ENCODE results near the gene PLIN1.

Gene PLIN1

GRCh38 chr15:89672221-89673164 lies 6.7 kb downstream of the PLIN1 start:
- no peak for DNase-seq (ENCODE audit: low spot score)

DNA sequence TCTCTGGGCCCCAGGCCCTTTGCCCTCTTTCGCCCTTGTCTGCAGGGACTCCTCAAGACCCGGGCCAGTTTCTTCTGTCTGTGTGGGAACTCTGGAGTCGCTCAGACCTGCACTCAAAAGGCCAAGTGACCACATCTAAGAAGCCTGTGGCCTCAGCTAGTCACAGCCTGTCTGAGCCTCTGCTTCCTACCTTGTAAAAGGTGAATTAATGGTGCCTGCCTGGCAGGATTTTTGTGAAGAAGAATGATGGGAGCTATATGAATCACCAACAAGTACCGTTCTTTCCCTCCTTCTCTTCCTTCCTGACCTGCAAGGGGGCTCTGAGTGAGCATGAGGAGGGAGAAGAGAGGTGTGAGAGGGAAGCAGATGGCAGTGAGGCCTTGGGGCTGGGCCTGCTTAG lies 7.5 kb downstream of the PLIN1 start:
- no peak for DNase-seq (ENCODE audit: low spot score)

DNA sequence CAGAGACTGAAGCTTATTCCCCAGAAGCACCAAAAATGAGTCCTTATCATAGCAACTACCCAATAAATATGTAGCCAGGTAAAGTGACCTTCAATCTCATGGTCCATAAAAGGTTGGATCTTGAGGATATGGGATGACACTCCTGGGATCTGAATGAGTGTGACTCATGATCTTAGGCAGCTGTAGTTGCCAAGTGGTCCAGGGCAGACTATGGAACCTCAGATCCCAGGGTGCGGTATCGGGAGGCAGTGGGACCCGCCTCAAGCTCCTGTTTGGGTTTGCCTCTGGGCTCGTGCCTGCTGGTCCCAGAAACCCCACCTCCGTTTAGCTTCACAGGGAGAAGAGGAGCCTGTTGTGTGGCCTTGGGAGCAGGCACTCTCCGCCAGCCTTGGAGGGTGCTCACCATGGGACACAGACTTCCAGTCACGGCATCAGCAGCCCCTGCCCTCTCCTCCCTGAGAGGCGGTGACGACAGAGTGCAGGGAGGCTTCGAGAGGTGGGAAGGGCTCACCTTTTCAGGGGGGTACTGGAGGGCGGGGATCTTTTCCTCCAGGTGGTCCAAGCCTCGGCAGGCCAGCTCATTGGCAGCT lies 8.1 kb downstream of the PLIN1 start:
- no peak for DNase-seq (ENCODE audit: low spot score)

DNA sequence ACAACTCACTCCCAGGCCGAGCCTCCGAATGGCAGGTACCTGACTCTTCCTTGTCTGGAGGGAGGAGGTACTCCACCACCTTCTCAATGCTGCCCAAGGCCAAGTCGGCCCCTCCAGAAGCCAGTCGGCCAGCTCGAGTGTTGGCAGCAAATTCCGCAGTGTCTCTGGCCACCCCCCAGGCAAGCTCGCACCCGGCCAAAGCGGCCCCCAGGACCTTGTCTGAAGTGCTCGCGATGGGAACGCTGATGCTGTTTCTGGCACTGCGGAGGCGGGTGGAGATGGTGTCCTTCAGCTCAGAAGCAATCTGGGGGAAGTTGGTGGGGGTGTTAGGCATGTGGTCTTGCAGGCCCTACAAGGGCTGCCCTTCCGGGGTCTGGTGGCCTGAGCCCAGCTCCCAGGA lies 9.2 kb downstream of the PLIN1 start:
- DNase-seq (ENCODE audit: low spot score) = no peak

GRCh38 chr15:89669309-89669865 lies 9.8 kb downstream of the PLIN1 start:
- no peak for DNase-seq (ENCODE audit: low spot score)

GRCh38 chr15:89668171-89668570 lies 11.0 kb downstream of the PLIN1 start:
- no peak for DNase-seq (ENCODE audit: low spot score)

GRCh38 chr15:89667706-89667960 lies 11.5 kb downstream of the PLIN1 start:
- no peak for DNase-seq (ENCODE audit: low spot score)

DNA sequence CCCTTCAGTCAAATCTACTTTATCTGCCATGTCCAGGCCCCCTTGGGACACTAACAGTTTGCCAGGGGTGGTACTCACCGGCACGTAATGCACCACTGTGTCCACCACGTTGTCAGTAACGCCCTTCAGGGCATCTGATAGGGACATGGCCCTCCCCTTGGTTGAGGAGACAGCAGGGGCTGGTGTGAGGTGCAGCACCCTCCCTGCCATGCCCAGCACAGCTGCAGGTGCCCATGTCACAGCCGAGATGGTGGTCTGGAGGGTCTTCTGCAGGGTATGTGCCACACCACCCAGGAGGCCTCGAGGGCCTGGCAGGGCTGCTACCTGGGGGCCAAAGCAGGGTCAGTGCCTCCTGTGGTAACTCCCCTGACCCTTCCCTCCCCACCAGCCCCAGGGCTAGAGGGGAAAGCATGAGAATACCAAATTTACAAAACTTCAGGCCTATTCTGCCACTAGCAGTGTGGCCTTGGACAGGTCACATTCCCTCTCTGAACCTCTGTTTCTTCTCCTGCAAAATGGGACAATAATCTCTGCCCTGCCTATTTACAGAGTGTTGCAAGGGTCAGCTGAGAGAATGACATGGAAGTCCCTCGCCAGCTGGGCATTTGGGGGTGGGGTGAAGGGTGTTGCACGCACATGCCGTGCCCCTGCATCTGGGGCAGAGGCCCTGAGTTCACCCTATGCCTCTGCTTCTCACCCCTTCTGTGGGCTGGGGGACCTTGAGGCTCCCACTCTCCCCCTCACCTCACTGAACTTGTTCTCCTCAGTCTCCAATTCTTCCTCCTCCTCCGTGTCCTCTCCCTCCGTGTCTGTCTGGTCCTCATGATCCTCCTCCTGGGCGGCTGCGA lies 12.1 kb downstream of the PLIN1 start:
- DNase-seq (ENCODE audit: low spot score) = no peak

- no peak for DNase-seq (ENCODE audit: low spot score)
These were observed 12.8 kb downstream of the PLIN1 start for GRCh38 chr15:89666184-89666857.

- DNase-seq (ENCODE audit: low spot score) = no peak
These were observed 13.6 kb downstream of the PLIN1 start for GRCh38 chr15:89665449-89666181.

DNA sequence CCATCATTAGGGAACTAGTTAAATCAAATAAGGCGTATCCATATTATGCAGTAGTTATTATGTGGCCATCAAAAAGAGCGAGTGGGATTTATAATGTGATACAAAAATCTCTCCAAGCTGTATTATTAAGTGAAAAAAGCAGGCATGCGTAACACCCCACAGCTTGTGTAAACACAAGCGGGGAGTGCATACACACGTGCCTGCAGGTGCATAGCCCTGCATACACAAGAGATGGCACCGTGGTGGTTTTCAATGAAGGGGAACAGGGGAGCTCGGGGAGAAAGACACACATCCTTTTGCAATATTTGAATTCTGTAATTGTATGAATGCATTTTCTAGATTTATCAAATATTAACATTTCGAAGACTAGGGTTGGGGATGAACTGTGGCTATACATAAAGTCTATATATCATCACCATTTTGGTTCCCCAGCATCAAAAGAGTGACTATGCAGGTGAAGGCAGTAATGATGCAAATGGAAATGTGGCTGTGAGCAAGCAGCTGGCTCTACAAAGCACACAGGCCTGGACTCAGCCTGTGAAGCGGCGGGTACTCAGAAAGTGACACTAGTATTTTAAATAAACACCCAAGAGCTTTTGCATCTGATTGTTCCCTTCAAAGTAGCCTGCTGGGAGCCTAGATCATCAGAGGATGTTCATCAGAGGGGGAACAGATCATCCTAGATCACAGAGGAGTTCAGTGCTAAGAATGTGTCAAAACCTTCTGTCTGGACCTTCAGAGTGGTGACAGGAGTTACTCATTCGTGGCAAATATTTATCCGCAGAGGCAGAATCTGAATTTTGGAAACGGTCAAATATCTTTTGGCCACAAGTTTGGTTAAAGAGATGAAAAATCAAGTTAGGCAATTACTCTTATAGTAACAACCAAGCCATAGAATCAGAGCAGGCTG lies 14.5 kb downstream of the PLIN1 start:
- DNase-seq (ENCODE audit: low spot score) = no peak

DNA sequence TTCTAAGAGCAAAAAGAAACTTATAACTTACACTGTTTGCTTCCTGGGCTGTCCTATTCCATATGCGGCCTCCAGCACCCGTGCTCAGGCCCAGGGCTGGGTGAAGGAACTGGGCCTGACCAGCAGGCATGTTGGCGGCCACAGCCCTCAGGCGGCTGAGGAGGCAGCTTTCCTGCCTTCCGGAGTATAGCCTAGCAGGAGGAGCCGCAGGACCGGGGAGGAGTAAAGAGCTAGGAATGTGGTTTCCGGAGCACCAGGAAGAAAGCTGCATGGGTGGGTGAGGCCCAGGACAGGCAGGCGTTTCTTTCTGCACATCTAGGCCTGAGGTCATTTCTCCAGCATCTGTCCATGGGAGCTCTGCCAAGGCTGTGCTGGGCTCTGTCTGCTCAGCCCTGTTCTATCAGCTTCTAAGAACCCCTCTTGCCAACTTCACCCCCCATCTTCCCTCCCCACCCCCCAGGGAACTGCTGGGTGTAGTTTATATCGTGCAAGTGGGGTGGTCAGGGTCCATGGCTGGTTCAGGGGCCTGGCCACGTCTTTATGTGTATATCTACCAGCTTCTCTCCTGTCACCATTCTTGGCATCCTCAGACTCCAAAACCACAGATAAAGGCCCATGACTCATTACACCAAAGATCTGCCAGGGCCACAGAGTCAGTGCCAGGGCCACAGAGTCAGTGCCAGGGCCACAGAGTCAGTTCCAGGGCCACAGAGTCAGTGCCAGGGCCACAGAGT lies 16.1 kb downstream of the PLIN1 start:
- no peak for DNase-seq (ENCODE audit: low spot score)

DNA sequence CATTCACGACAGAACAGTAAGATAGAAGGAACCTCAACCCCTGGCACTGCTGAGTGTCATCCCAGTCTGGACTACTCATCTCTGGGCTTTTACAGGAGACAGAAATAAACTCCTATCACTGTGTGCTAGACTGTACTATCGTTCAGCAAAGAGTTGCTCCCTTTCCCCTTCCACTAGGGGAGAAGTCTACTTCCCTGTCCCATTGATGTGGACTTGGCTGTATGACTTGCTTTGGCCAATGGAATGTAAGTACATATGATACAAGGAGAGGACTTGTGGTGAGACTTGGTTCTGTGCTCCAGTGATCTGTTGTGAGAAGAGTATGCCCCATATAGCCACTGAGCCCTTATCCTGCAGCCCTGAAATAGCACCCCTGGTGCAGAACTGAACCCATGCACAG lies 18.6 kb downstream of the PLIN1 start:
- DNase-seq (ENCODE audit: low spot score) = no peak

GRCh38 chr15:89659295-89659694 lies 19.9 kb downstream of the PLIN1 start:
- no peak for DNase-seq (ENCODE audit: low spot score)

- DNase-seq (ENCODE audit: low spot score) = no peak
These were observed 21.4 kb downstream of the PLIN1 start for GRCh38 chr15:89657686-89658200.

DNA sequence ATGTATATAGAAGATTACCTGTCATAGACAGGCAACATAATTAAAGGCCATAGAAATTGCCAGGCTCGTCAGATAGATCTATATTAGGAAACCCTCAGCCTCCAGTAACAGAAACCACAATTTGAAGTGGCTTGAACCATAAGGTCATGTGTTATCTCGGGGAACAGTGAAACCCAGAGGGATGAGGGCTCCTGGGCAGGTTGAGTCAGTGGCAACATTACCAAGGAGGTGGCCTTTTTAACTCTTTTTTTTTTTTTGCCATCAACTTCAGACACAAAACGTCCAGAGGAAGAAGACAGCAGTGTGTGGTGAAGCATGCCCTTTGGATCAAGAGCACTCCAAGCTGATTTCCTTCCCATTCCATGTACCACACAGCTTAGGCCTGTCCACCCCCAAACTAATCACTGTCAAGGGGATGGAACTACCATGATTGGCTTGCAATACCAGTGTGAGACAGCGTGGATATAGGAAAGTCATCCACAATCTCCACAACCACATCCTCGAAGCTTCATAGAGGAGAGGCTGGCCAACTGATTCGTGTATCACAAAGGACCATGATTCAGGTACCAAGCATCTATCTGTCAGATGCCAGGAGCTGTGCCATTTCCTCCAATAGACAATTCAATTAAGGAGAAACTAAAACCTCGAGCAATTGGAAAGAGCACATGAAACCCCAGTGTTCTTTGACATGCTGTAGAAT lies 22.9 kb downstream of the PLIN1 start:
- no peak for DNase-seq (ENCODE audit: low spot score)

DNA sequence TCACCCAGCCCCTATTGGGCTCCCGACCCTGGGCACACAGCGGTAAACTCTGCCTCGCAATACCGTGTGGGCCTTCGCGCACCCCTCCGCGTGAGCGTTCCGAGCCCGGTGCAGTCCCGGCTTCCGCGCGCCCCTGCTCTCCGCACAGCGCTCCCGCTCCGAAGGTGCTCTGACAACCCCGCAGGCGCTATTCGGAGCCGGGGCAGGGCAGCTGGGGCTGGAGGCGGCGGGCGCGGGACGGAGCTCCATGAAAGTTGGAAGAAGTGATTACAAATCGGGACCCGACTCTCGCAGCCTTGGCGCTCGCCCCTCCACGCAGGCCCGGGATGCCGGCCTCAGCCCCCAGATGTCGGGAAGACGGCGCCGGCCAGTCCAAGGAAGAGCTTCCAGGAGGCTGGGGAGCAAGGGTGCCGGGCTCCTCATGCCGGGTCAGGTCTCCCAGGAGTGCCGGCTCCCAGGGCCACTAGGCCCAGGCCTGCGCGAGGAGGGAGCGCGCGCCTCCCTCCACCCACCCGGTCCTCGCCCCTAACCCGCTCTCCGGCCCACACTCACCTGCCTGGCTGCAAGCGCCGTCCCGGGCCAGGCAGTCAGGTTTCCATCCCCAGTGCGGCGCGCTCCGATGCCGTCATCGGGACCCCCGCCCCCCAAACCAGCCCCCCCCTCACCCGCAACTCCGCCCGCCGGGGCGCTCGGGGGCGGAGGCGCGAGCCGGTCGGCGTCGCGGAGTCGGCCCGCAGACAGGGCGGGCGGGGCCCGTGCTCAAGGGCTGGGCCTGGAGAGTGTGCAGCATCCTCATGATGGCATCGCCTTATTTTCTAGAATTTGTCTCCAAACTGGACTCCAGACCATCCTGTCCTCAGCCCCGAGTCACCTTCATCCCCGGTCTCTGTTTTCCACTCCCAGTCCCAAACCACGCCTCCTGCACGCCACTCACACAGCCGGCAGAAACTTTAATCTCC lies 24.0 kb downstream of the PLIN1 start, which contains the start of gene KIF7:
KIF7 (minus strand) TSS at position 621 of the 959 bp plus-strand sequence. CDS start 2,537 bp downstream, outside the sequence.
- no peak for DNase-seq (ENCODE audit: low spot score)

Data from CD4-positive, alpha-beta T cell treated with Interleukin-2 at 100 ng/mL for 4 hours (primary cell).